NCI-H510A treated with DMSO at 0.1 percent for 48 hours (cell line): Measurements from ENCODE around the gene STUM.

Experiments used
- DNase-seq: peaks from one replicate; lab custom pipeline; 2025; lab: John Stamatoyannopoulos, UW

STUM gene

GRCh38 chr1:226560243-226560642 lies 11.7 kb downstream of the STUM start:
- DNase-seq: no peak

GRCh38 chr1:226562989-226563388 lies 14.4 kb downstream of the STUM start:
- DNase-seq: no peak

- no peak for DNase-seq
These were observed 15.1 kb downstream of the STUM start for GRCh38 chr1:226563666-226564065.

GRCh38 chr1:226565476-226565875 lies 16.9 kb downstream of the STUM start:
- DNase-seq: no peak

- DNase-seq: no peak
These were observed 17.7 kb downstream of the STUM start for GRCh38 chr1:226566234-226566633.

GRCh38 chr1:226566760-226567159 lies 18.2 kb downstream of the STUM start:
- no peak for DNase-seq

GRCh38 chr1:226568077-226568831 lies 19.7 kb downstream of the STUM start:
- no peak for DNase-seq

- DNase-seq: no peak
These were observed 20.6 kb downstream of the STUM start for GRCh38 chr1:226568975-226569741.

- DNase-seq: no peak
These were observed 21.4 kb downstream of the STUM start for GRCh38 chr1:226569879-226570547.

GRCh38 chr1:226571893-226572292 lies 23.3 kb downstream of the STUM start:
- DNase-seq: peak; percentile 60

GRCh38 chr1:226572325-226572726 lies 23.8 kb downstream of the STUM start:
- no peak for DNase-seq

- no peak for DNase-seq
These were observed 25.5 kb downstream of the STUM start for GRCh38 chr1:226574044-226574443.

GRCh38 chr1:226574591-226575435 lies 26.2 kb downstream of the STUM start:
- DNase-seq: no peak

- DNase-seq: no peak
These were observed 26.8 kb downstream of the STUM start for GRCh38 chr1:226575436-226575720.

- peak; percentile 80 for DNase-seq
These were observed 27.3 kb downstream of the STUM start for GRCh38 chr1:226575739-226576378.

- DNase-seq: no peak
These were observed 28.0 kb downstream of the STUM start for GRCh38 chr1:226576601-226577000.

- no peak for DNase-seq
These were observed 29.0 kb downstream of the STUM start for GRCh38 chr1:226577401-226578180.

- DNase-seq: no peak
These were observed 30.5 kb downstream of the STUM start for GRCh38 chr1:226578946-226579578.

- DNase-seq: no peak
These were observed 31.3 kb downstream of the STUM start for GRCh38 chr1:226579781-226580323.

GRCh38 chr1:226580625-226581270 lies 32.2 kb downstream of the STUM start:
- no peak for DNase-seq
